GM12878 (cell line): ENCODE results near the gene KDM3B. TPM values are rescaled to one million over a fixed set of nuclear protein-coding genes. Genes with fewer than 3 reads are reported as not detected.

Source experiments
- ATAC-seq: fragments of 200-7000 bp; cut with Tn5 transposase; 3 replicates; pipeline ENCODE4 v1.9.1; 2020; ENCODE audit warnings: mild to moderate bottlenecking, moderate library complexity
- BruUV-seq: library from RNA; stranded (reverse); fragments of 400-500 nt; replicated peaks from 2 replicates; lab custom pipeline; 2021; lab: Mats Ljungman, UMichigan
- CTCF ChIA-PET: fragments of 300-600 bp; sonication (Branson Sonifier 250); formaldehyde crosslinking; extraction: SDS; loops from one replicate; lab custom pipeline; 2021; ENCODE audit warnings: inconsistent platforms; lab: Yijun Ruan, JAX
- POLR2A ChIA-PET: fragments of 350-600 bp; formaldehyde crosslinking; extraction: SDS; loops from one replicate; lab custom pipeline; 2021; ENCODE audit warnings: inconsistent platforms; lab: Charles Lee
- RAD21 ChIA-PET: fragments of 300-600 bp; sonication (Branson Sonifier 250); formaldehyde crosslinking; loops from one replicate; lab custom pipeline; 2023; ENCODE audit warnings: antibody characterized with exemption; ENCODE audit not compliant: unreplicated experiment; lab: Charles Lee
- SMC1A ChIA-PET: fragments of 300-600 bp; sonication (Branson Sonifier 250); formaldehyde crosslinking; loops from one replicate; lab custom pipeline; 2023; ENCODE audit not compliant: unreplicated experiment, uncharacterized antibody; lab: Charles Lee
- DNase-seq: peaks from one replicate; pipeline ENCODE4 v3.0.0-alpha.2; 2011; ENCODE audit warnings: low read depth, low spot score
- FAIRE-seq: peaks from 3 replicates; lab custom pipeline; 2011; peaks lifted over from hg19 to GRCh38; lab: Jason Lieb, UNC
- H2AFZ ChIP-seq: 2 replicates; pipeline ENCODE4 v1.6.0; 2011; ENCODE audit warnings: low read depth, low read length, control low read depth; ENCODE audit not compliant: control insufficient read depth
- H3K27ac ChIP-seq: 2 replicates; pipeline ENCODE4 v1.5.1; 2011; ENCODE audit warnings: control low read depth; ENCODE audit not compliant: control insufficient read depth, insufficient read depth
- H3K27me3 ChIP-seq, 2 experiments: replicated peaks in 1 of 2; 2 replicates each; pipeline versions ENCODE4 v1.6.0 to v1.6.1; 2011; ENCODE audit warnings: low read length in 1 of 2; ENCODE audit not compliant: control insufficient read depth in 2 of 2, insufficient read depth in 2 of 2
- H3K36me3 ChIP-seq, 2 experiments: 2 replicates each; pipeline ENCODE4 v1.5.1; 2011; ENCODE audit warnings: low read length in 1 of 2; ENCODE audit not compliant: control insufficient read depth in 2 of 2, insufficient read depth in 2 of 2
- H3K4me1 ChIP-seq: 2 replicates; pipeline ENCODE4 v1.6.1; 2011; ENCODE audit warnings: mild to moderate bottlenecking, low read length, moderate library complexity, mixed read lengths; ENCODE audit not compliant: control insufficient read depth, insufficient read depth
- H3K4me2 ChIP-seq: 2 replicates; pipeline ENCODE4 v1.6.0; 2011; ENCODE audit warnings: control low read depth; ENCODE audit not compliant: control insufficient read depth, insufficient read depth
- H3K4me3 ChIP-seq: fragments of 200-600 bp; sonication (generic); 2 replicates; pipeline ENCODE4 v1.5.1; 2016
- H3K79me2 ChIP-seq: 2 replicates; pipeline ENCODE4 v1.6.0; 2011; ENCODE audit warnings: low read length; ENCODE audit not compliant: control insufficient read depth, insufficient read depth
- H3K9ac ChIP-seq: 2 replicates; pipeline ENCODE4 v1.8.0; 2011; ENCODE audit warnings: low read length, control low read depth, mixed read lengths; ENCODE audit not compliant: control insufficient read depth, insufficient read depth
- H3K9me3 ChIP-seq: replicated peaks from 3 replicates; pipeline ENCODE4 v1.5.1; 2011; ENCODE audit warnings: mild to moderate bottlenecking, low read length; ENCODE audit not compliant: control insufficient read depth, insufficient read depth
- H4K20me1 ChIP-seq: 2 replicates; pipeline ENCODE4 v1.6.0; 2011; ENCODE audit not compliant: control insufficient read depth, insufficient read depth
- DPF2 ChIP-seq: fragments of 450-650 bp; IDR thresholded peaks from 2 replicates; pipeline ENCODE4 v1.6.1; 2017; ENCODE audit warnings: mild to moderate bottlenecking
- EP300 ChIP-seq, 2 experiments: fragments of 150-350 bp in 1 of 2; IDR thresholded peaks; 2 replicates each; pipeline ENCODE4 v1.6.1; 2011 to 2012; ENCODE audit warnings: low read depth in 2 of 2, low read length in 2 of 2, borderline replicate concordance in 1 of 2, improper control_type of control experiment in 1 of 2, inconsistent platforms in 1 of 2; ENCODE audit not compliant: control insufficient read depth in 1 of 2
- HCFC1 ChIP-seq: fragments of 150-350 bp; IDR thresholded peaks from 2 replicates; pipeline ENCODE4 v1.6.1; 2014; ENCODE audit warnings: low read length
- NR2F1 ChIP-seq: fragments of 450-650 bp; conservative IDR thresholded peaks from 2 replicates; pipeline ENCODE4 v1.6.1; 2017; ENCODE audit warnings: mild to moderate bottlenecking
- RELA ChIP-seq: fragments of 450-650 bp; IDR thresholded peaks from 2 replicates; pipeline ENCODE4 v1.8.0; 2014; ENCODE audit warnings: borderline replicate concordance; ENCODE audit not compliant: partially characterized antibody
- RFX5 ChIP-seq: IDR thresholded peaks from 2 replicates; pipeline ENCODE4 v1.6.1; 2011; ENCODE audit warnings: low read depth, low read length, improper control_type of control experiment
- ZZZ3 ChIP-seq: IDR thresholded peaks from 2 replicates; pipeline ENCODE4 v1.6.1; 2011; ENCODE audit warnings: low read depth; ENCODE audit not compliant: control insufficient read depth, insufficient read length
- WGBS: methylation state at CpG from one replicate; pipeline ENCODE4 v1.1.6; 2016; ENCODE audit warnings: low lambda C conversion rate; ENCODE audit not compliant: insufficient replicate concordance, insufficient coverage; ENCODE audit errors: missing lambda C conversion rate; 5-methylcytosine and 5-hydroxymethylcytosine counted together
- in situ Hi-C: fragments of 300-500 bp; cut with MboI; formaldehyde crosslinking; loops from 9 replicates; pipeline ENCODE4 v1.14.3; 2018; ENCODE audit warnings: mixed read lengths
- intact Hi-C: fragments of 100-400 bp; cut with micrococcal nuclease; formaldehyde crosslinking; loops from one replicate; pipeline ENCODE4 v1.14.2; 2022; ENCODE audit not compliant: unreplicated experiment
- polyA plus RNA-seq, 11 experiments: library from polyadenylated mRNA; depleted of rRNA in 4 of 11; unstranded in 6 of 11; stranded (reverse) in 5 of 11; fragments of >200 nt; fragmentation: Nextera tagmentation in 4 of 11; fragmentation: Illumina TruSeq in 1 of 11; extraction: Ambion mirVana in 4 of 11; extraction: Trizol in 1 of 11; gene quantifications; 1 replicate in 1 of 11; 2 replicates in 10 of 11; pipeline versions ENCODE4 v1.2.1 to v1.2.3, GENCODE V29; 2011 to 2016; ENCODE audit warnings: inconsistent platforms in 2 of 11, missing spikeins in 2 of 11, low read depth in 1 of 11
- total RNA-seq, 4 experiments: library from RNA; depleted of rRNA in 3 of 4; stranded (reverse); fragments of >200 nt in 3 of 4; fragmentation: Illumina TruSeq in 1 of 4; extraction: Trizol in 1 of 4; gene quantifications; 2 replicates each; pipeline versions ENCODE4 v1.2.1 to v1.2.3, GENCODE V29; 2013 to 2021
- TF ChIP-seq, protein P1 (sequence below): IDR thresholded peaks from 2 replicates; pipeline ENCODE4 v1.6.1; 2012; ENCODE audit warnings: low read depth, low read length, improper control_type of control experiment
- TF ChIP-seq, protein P2 (sequence below): fragments of 450-650 bp; formaldehyde crosslinking; IDR thresholded peaks from 2 replicates; pipeline ENCODE4 v1.5.0; 2022; ENCODE audit warnings: mild to moderate bottlenecking, missing genetic modification characterization

KDM3B gene
- total and polyA plus RNA-seq, 10 of the 15 experiments (the other 5 are each of a cell fraction or from before 2014, with no cell fraction given): 8.5 to 45.7 (median 29.0) TPM

- no peaks in the 10 kb centered on the region for H4K20me1 ChIP-seq
- no peak overlapping the region for H2AFZ ChIP-seq
- RAD21 ChIA-PET: no interaction called here
- no peak for DNase-seq
- SMC1A ChIA-PET: interaction anchor here (0.7 kb wide), 1 partner anchor 37 kb away, joined by 3 read pairs; no protein-coding TSS in a partner anchor
- H3K27ac ChIP-seq: no peak overlapping the region
- no peak overlapping the region for H3K4me3 ChIP-seq
- CTCF ChIA-PET: no interaction called here
- POLR2A ChIA-PET: no interaction called here
- BruUV-seq: no TSS peak
- H3K27me3 ChIP-seq: no peaks in the 10 kb centered on the region
- H3K9me3 ChIP-seq: no peaks in the 10 kb centered on the region
- no peak for FAIRE-seq
- in situ Hi-C loops: no loop called here
- no peak for ATAC-seq
- H3K4me2 ChIP-seq: no peak overlapping the region
- WGBS: 6% methylated on average over 1 of the region's 1 CpG
- H3K4me1 ChIP-seq: no peaks in the 10 kb centered on the region
- no peak overlapping the region for H3K9ac ChIP-seq
- intact Hi-C loops: no loop called here
- TF ChIP-seq, protein P1, sequence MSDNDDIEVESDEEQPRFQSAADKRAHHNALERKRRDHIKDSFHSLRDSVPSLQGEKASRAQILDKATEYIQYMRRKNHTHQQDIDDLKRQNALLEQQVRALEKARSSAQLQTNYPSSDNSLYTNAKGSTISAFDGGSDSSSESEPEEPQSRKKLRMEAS: no peak
- TF ChIP-seq, protein P2, sequence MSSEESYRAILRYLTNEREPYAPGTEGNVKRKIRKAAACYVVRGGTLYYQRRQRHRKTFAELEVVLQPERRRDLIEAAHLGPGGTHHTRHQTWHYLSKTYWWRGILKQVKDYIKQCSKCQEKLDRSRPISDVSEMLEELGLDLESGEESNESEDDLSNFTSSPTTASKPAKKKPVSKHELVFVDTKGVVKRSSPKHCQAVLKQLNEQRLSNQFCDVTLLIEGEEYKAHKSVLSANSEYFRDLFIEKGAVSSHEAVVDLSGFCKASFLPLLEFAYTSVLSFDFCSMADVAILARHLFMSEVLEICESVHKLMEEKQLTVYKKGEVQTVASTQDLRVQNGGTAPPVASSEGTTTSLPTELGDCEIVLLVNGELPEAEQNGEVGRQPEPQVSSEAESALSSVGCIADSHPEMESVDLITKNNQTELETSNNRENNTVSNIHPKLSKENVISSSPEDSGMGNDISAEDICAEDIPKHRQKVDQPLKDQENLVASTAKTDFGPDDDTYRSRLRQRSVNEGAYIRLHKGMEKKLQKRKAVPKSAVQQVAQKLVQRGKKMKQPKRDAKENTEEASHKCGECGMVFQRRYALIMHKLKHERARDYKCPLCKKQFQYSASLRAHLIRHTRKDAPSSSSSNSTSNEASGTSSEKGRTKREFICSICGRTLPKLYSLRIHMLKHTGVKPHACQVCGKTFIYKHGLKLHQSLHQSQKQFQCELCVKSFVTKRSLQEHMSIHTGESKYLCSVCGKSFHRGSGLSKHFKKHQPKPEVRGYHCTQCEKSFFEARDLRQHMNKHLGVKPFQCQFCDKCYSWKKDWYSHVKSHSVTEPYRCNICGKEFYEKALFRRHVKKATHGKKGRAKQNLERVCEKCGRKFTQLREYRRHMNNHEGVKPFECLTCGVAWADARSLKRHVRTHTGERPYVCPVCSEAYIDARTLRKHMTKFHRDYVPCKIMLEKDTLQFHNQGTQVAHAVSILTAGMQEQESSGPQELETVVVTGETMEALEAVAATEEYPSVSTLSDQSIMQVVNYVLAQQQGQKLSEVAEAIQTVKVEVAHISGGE (CRISPR knock-in tag): no peak
- TF ChIP-seq DPF2 (no peak), NR2F1 (no peak), RELA (no peak), EP300 (IDR thresholded peaks at IDR 0.05; ENCODE audit: borderline replicate concordance in 1 of 2, control insufficient read depth in 1 of 2, low read depth in 2 of 2, low read length in 2 of 2) (no peak), ZZZ3 (no peak), HCFC1 (no peak), RFX5 (no peak)
- TF ChIP-seq, all 136 proteins: peak for 0
- Histone ChIP-seq H3K79me2 (no peaks in the 10 kb centered on the region), H3K36me3 (no peaks in the 10 kb centered on the region)
Measured at GRCh38 chr5:138305797-138306196, 46.7 kb upstream of the KDM3B start.
